PC-3 (cell line): Measurements from ENCODE around the gene TBC1D14. TPM values are rescaled to one million over a fixed set of nuclear protein-coding genes. Genes with fewer than 3 reads are reported as not detected.

Experiments
- ATAC-seq: fragments of 200-7000 bp; cut with Tn5 transposase; 2 replicates; pipeline ENCODE4 v1.9.1; 2020; ENCODE audit warnings: mild to moderate bottlenecking, moderate library complexity
- BruUV-seq: library from RNA; stranded (reverse); fragments of 400-500 nt; replicated peaks from 2 replicates; lab custom pipeline; 2021; lab: Mats Ljungman, UMichigan
- CTCF ChIA-PET: fragments of 300-600 bp; sonication (Branson Sonifier 250); formaldehyde crosslinking; loops from one replicate; lab custom pipeline; 2022; ENCODE audit warnings: antibody characterized with exemption; lab: Charles Lee
- POLR2A ChIA-PET: fragments of 300-600 bp; sonication (Branson Sonifier 250); formaldehyde crosslinking; loops from one replicate; lab custom pipeline; 2022; ENCODE audit warnings: antibody characterized with exemption; ENCODE audit not compliant: unreplicated experiment; lab: Charles Lee
- DNase-seq: peaks from one replicate; pipeline ENCODE4 v3.0.0-alpha.2; 2015
- H2AFZ ChIP-seq: fragments of 300-600 bp; sonication (generic); 2 replicates; pipeline ENCODE4 v1.6.0; 2016; ENCODE audit warnings: antibody characterized with exemption, low read length
- H3F3A ChIP-seq: fragments of 300-600 bp; sonication (generic); one replicate; pipeline ENCODE4 v1.6.0; 2017; ENCODE audit warnings: antibody characterized with exemption, low read length, control low read depth, mild to moderate bottlenecking; ENCODE audit not compliant: unreplicated experiment
- H3K27ac ChIP-seq: fragments of 300-600 bp; sonication (generic); 2 replicates; pipeline ENCODE4 v1.5.1; 2016; ENCODE audit warnings: mild to moderate bottlenecking, low read length
- H3K27me3 ChIP-seq: fragments of 300-600 bp; sonication (generic); 2 replicates; pipeline ENCODE4 v1.6.1; 2016; ENCODE audit warnings: low read length, mixed read lengths
- H3K36me3 ChIP-seq: fragments of 300-600 bp; sonication (generic); 2 replicates; pipeline ENCODE4 v1.6.1; 2016; ENCODE audit warnings: low read depth, mixed run types, low read length, mixed read lengths
- H3K4me1 ChIP-seq: fragments of 300-600 bp; sonication (generic); 2 replicates; pipeline ENCODE4 v1.5.1; 2016; ENCODE audit warnings: low read length; ENCODE audit not compliant: insufficient read depth
- H3K4me2 ChIP-seq: fragments of 300-600 bp; sonication (generic); 2 replicates; pipeline ENCODE4 v1.6.0; 2016; ENCODE audit warnings: low read length
- H3K4me3 ChIP-seq: fragments of 300-600 bp; sonication (generic); 2 replicates; pipeline ENCODE4 v1.5.1; 2016; ENCODE audit warnings: mild to moderate bottlenecking, low read length, mixed read lengths
- H3K79me2 ChIP-seq: fragments of 300-600 bp; sonication (generic); 2 replicates; pipeline ENCODE4 v1.6.1; 2017; ENCODE audit warnings: low read length, mixed read lengths
- H3K9ac ChIP-seq: fragments of 300-600 bp; sonication (generic); 2 replicates; pipeline ENCODE4 v1.6.0; 2016; ENCODE audit warnings: mild to moderate bottlenecking, low read length
- H3K9me2 ChIP-seq: fragments of 300-600 bp; sonication (generic); replicated peaks from 2 replicates; pipeline ENCODE4 v1.6.1; 2016; ENCODE audit warnings: mixed run types, low read length, mixed read lengths
- H3K9me3 ChIP-seq: fragments of 300-600 bp; sonication (generic); 2 replicates; pipeline ENCODE4 v1.6.1; 2016; ENCODE audit warnings: low read length, mixed read lengths
- H4K20me1 ChIP-seq: fragments of 300-600 bp; sonication (generic); 2 replicates; pipeline ENCODE4 v1.6.1; 2016; ENCODE audit warnings: low read length, mixed read lengths
- EZH2 ChIP-seq: fragments of 300-600 bp; sonication (generic); IDR thresholded peaks from one replicate; pipeline ENCODE4 v1.6.1; 2017; ENCODE audit warnings: antibody characterized with exemption, mild to moderate bottlenecking, low read length; ENCODE audit not compliant: unreplicated experiment
- EZH2phosphoT487 ChIP-seq: fragments of 300-600 bp; sonication (generic); IDR thresholded peaks from 2 replicates; pipeline ENCODE4 v1.6.1; 2018; ENCODE audit warnings: mild to moderate bottlenecking, antibody characterized with exemption, low read length, borderline replicate concordance
- intact Hi-C: fragments of 100-400 bp; cut with micrococcal nuclease; formaldehyde crosslinking; loops from 2 replicates; pipeline ENCODE4 v1.9.0; 2023
- total RNA-seq: library from RNA; depleted of rRNA; stranded (reverse); fragments of >200 nt; gene quantifications from 2 replicates; pipeline ENCODE4 v1.2.3, GENCODE V29; 2014
- TF ChIP-seq, protein P1 (sequence below): fragments of 300-600 bp; sonication (generic); conservative IDR thresholded peaks from 2 replicates; pipeline ENCODE4 v1.5.1; 2017; ENCODE audit warnings: antibody characterized with exemption, low read depth, mild to moderate bottlenecking, low read length

Gene TBC1D14
- total RNA-seq, 1 experiment from 2014 or later, result 33.0 TPM

DNA sequence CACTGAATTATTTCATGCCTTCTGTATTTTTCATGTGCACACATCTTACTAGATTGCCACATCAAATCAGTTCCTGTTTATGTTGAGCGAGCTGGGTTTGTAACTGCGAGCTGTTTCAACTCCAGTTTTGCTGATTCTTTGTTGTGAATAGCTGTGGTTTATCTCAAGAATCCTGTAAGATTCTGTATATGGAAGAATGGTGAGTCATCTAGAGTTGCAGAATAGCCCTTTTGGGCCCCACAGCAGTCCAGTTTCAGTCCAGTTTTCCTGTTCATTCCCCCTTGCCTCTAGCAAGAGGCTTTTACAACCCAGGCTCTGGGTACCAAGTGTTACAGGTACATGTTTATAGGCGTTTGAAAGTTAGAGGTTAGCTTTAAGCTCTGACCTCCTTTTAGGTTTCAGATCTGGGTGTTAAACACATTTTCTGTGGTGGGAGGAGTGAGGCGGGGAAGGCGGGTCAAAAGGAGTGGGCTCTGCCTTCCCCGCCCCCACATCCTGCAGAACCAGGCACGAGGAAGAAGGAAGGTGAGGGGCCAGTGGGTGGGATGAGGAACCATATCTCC is 32.7 kb downstream of the TBC1D14 start:
- no peak overlapping the region for H3K27ac ChIP-seq
- no peaks in the 10 kb centered on the region for H3K9me3 ChIP-seq
- H3F3A ChIP-seq, result no peaks in the 10 kb centered on the region
- no TSS peak for BruUV-seq
- no peak overlapping the region for H3K9ac ChIP-seq
- no peaks in the 10 kb centered on the region for H3K36me3 ChIP-seq
- H3K27me3 ChIP-seq, result no peaks in the 10 kb centered on the region
- no peak overlapping the region for H3K4me3 ChIP-seq
- ChIA-PET POLR2A (no interaction called here), CTCF (no interaction called here)
- H3K79me2 ChIP-seq, result no peaks in the 10 kb centered on the region
- no peak overlapping the region for H3K4me2 ChIP-seq
- H3K9me2 ChIP-seq, result no peaks in the 10 kb centered on the region
- intact Hi-C loops, result no loop called here
- H4K20me1 ChIP-seq, result 0 out of 2 replicates have a peak, but pooled peaks cover 4% of the 10 kb centered on the region
- DNase-seq (peak; percentile 51), ATAC-seq (peak; percentile 68)
- TF ChIP-seq EZH2, result no peak
- no peak for TF ChIP-seq EZH2phosphoT487
- TF ChIP-seq, protein P1, sequence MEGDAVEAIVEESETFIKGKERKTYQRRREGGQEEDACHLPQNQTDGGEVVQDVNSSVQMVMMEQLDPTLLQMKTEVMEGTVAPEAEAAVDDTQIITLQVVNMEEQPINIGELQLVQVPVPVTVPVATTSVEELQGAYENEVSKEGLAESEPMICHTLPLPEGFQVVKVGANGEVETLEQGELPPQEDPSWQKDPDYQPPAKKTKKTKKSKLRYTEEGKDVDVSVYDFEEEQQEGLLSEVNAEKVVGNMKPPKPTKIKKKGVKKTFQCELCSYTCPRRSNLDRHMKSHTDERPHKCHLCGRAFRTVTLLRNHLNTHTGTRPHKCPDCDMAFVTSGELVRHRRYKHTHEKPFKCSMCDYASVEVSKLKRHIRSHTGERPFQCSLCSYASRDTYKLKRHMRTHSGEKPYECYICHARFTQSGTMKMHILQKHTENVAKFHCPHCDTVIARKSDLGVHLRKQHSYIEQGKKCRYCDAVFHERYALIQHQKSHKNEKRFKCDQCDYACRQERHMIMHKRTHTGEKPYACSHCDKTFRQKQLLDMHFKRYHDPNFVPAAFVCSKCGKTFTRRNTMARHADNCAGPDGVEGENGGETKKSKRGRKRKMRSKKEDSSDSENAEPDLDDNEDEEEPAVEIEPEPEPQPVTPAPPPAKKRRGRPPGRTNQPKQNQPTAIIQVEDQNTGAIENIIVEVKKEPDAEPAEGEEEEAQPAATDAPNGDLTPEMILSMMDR, result no peak
- peaks cover 15% of the 10 kb centered on the region; the same call in 1 of the 2 replicates for H3K4me1 ChIP-seq
- H2AFZ ChIP-seq, result no peak overlapping the region

DNA sequence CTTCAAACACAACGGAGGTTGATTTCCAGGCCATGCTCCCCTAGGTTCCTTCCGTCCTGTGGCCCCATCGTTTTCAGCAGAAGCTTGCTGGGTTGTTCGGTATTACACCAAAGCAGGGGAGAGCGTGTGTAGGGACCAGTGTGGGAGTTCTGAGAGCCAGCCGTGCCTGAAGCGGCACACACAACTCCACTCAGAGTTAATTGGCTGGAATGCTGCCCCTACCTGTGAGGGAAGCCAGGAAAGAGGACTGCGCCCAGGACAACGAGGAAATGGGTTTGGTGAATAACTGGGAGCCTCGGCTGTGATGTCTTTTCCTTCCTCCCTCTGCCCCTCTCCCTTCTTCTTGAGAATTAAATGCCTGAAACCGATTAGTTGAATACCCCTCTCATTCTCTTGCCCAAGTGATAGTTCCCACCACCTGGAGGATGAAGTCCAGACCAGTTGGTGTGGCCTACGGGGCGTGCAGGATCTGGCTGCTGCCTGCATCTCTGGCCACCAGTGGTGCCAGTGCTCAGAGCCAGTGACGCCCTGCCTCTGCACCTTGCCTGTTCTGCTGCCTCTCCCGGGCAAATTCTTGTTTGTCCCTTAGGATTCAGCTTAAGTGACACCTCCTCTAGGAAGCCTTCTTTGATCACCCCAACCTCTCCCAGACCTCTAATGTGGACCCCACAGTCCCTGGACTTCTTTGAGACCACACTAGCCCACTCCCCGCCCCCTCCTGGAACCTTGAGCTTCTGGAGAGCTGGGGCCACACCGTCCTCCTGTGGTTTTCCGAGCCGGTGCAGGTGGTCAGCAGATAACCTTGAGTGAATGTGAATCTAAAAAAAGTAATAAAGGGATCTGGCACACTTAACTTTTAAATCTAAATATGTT is 33.6 kb downstream of the TBC1D14 start:
- no peak for DNase-seq
- H3K27ac ChIP-seq, result no peak overlapping the region
- POLR2A ChIA-PET, result no interaction called here

More for the DNA sequence above, 33.6 kb downstream of the TBC1D14 start:
- BruUV-seq, result no TSS peak
- Histone ChIP-seq H3K9ac (no peak overlapping the region), H3K4me2 (no peak overlapping the region), H3K9me2 (no peaks in the 10 kb centered on the region), H3K4me3 (no peak overlapping the region), H3F3A (no peaks in the 10 kb centered on the region), H2AFZ (no peak overlapping the region), H3K4me1 (peaks cover 15% of the 10 kb centered on the region; the same call in 1 of the 2 replicates), H3K27me3 (no peaks in the 10 kb centered on the region), H4K20me1 (0 out of 2 replicates have a peak, but pooled peaks cover 4% of the 10 kb centered on the region), H3K36me3 (no peaks in the 10 kb centered on the region), H3K9me3 (no peaks in the 10 kb centered on the region), H3K79me2 (no peaks in the 10 kb centered on the region)
- CTCF ChIA-PET, result interaction anchor here (0.6 kb wide), 1 partner anchor 170 kb away, joined by 4 read pairs; no protein-coding TSS in a partner anchor
- ATAC-seq, result no peak
- intact Hi-C loops, result no loop called here
- TF ChIP-seq EZH2phosphoT487 (no peak), EZH2 (no peak)
- TF ChIP-seq, protein P1, result no peak
